GM18498 (cell line): ENCODE measurements around the gene ZSCAN10.

Experiments
- ATAC-seq: cut with Tn5 transposase; IDR thresholded peaks from one replicate; pipeline ENCODE4 v1.9.1; 2021; ENCODE audit warnings: mild to moderate bottlenecking, moderate library complexity; ENCODE audit not compliant: unreplicated experiment

Gene ZSCAN10

DNA sequence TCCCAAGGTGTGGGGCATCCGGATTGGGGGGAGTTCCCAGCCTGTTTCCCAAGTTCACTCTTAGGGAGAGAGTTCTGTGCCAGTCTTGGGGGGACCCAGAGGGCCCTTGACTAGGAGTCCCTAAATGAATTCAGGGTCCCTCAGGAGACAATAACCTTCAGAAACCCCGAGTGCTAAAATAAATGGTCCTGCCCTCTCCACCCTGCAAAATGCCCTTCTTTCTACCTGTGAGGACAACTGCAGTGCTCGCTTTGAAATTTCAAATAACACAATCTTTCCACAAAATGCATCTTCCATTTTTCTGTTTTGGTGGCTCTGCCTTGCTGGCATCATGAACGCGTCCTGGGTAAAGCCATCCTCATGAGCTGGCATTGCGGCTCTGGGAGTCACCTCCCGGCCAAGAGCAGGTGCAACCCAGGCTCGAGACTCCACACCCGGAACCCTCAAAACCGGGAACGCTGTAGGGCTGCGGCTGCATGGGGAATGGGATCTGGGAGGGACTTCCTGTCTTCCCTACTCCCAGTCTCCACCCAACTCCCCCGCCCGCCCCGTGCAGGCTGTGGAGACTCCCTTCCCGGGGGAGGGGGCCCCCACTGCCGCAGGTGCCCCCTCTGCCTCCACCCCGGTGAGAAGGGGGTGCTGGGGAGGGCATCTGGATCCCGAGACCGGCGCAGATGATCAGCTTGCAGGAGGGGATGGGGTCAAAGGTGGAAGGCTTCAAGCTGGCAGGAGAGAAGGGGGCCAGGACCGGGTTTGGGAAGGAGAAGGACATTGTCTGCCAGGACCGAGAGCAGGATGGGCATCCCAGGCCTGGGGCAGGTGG, 13.2 kb upstream of the ZSCAN10 start, which contains the start of gene ZNF205:
TSS of gene ZNF205 (plus strand) at position 529 of the 823 bp plus-strand sequence. CDS start 845 bp downstream, outside the sequence.
- ATAC-seq: no peak

DNA sequence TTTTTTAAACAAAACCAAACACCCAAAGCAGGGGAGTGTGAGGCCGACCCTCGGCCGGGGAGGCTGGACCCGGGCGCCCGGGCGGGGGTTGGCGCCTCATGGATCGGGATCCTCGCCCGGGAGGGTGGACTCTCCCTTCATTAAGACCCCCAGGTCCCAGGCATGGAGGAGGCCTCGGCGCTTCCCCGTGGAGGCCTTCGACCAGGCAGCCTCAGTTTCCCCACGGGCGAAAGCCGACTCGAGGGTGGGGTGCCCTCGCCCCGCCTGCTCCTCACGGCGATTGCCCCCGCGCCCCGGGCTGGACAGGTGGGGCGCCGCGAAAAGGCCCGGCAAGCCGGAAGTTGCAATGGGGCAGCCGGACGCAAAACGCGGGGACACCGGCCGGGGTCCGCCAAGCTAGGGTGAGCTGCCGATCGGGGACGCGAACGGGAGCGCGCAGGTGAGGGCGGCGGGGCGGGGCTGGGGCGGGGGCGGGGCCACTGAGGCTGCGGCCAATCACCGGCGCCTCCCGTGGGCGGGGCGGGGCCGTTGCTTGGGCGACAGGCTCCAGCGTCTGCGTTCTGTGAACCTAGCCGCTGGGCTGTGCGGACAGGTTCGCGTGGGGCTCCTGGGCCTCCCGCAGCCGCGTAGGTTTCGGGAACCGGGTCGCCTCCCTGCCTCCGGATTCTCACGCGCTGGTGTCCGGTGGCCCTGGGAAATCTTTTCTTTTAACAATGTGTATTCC, 7.3 kb upstream of the ZSCAN10 start:
- peak; percentile 88 for ATAC-seq

DNA sequence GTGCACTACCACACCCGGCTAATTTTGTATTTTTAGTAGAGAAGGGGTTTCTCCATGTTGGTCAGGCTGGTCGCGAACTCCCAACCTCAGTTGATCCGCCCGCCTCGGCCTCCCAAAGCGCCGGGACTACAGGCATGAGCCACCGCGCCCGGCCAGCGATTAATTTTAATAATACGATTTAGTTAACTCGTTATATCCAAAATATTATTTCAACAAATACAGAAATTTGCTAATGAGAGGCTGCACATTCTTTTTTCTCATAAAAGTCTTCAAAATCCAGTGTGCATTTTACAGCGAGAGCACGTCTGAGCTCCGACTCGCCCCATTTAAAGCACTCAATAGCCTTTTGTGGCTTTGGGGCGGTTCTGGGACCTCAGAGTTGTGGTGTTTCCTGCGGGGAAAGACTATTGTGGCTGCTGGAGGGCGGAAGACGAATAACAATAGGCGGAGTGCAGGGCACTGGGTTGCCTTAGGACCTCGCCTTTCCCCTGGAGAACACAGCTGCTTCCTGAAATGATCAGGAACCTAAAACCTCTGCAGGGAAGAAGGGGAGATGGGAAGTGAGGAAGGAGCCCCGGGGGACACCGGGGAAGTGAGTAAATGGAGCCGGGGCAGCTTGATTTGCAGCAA, 2.9 kb upstream of the ZSCAN10 start:
- ATAC-seq: no peak

DNA sequence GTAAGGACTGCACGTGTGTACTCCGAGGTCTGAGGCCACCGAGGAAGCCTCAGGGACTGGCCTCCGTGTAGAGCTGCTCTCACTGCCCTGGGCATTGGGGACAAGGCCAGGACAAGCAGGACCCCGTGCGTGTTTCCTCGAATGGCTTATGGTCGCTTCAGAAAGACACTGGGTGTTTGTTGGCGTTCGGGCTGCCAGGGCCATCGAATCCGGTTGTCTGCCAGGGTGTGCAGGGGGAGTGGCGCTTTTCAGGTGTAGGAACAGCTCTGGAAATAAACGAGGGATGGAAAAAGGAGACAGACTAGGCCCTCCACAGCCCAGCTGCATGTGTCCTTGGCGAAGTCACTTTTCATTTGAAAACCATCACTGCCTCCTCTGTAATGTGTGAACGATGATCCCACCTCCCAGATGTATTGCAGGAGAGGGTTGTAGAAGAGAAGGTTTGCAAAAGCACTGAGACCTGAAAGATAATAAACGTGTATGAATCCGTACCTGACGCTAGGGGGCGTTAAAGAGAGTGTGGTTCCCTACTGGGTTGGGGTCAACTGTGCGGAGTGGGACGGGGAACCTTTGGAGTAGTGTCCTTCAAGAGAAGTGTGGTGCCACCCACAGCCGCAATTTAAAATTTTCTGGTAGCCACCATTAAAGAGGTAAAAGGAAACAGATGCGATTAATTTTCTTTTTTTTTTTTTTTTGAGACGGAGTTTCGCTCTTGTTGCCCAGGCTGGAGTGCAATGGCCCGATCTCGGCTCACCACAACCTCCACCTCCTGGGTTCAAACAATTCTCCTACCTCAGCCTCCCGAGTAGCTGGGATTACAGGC, 2.1 kb upstream of the ZSCAN10 start:
- ATAC-seq: no peak

DNA sequence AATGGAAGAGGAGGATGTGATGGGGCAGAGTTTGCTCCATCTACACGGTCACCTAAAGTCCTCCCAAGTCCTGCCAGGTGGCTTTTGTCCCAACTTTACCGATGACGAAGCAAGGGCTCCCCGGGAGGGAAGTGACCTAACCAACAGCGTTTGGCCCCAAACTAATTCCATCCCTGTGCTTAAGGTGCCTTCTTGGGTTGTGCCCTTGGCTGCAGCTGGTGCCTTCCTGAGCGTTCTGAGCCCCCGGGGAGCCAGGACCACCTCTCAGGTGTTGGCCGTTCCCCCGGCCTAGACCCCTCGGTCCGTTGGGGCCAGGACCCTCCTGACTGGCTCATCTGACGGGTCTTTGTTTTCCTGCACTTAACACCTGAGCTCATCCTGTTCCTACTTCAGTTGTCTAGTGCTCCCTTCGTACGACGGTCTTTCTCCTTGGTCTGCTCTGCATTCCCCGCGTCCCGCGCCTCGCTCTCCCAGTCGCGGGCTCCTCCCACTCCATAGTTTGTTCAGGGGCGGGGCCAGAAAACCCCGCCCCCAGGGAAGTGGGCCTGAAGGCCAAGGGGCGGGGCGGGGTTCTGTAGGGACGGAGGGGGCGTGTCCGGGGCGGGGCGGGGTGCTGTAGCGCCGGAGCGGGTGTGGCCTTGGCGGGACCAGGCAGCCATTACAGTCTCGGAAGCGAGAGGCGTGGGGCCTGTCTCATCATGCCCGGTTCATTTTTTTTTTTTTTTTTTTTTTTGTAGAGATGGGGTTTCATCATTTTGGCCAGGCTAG, 822 bp upstream of the ZSCAN10 start:
- ATAC-seq: peak; percentile 64

DNA sequence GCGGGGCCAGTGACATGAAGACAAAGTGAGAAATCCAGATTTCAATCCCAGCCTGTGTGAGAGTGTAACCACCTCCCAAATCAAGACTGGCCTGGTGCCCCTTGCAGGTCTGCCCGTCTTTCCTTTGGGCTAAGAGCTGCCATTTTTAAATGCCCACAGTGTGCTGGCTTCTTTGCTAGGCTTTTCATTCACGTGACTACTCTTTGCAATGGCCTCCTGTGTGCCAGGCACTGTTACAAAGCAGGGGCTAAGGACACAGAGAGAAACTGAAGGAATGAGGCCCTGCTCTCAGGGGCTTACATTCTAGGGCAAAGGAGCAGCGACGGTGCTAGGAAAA, 269 bp upstream of the ZSCAN10 start:
- ATAC-seq: no peak

DNA sequence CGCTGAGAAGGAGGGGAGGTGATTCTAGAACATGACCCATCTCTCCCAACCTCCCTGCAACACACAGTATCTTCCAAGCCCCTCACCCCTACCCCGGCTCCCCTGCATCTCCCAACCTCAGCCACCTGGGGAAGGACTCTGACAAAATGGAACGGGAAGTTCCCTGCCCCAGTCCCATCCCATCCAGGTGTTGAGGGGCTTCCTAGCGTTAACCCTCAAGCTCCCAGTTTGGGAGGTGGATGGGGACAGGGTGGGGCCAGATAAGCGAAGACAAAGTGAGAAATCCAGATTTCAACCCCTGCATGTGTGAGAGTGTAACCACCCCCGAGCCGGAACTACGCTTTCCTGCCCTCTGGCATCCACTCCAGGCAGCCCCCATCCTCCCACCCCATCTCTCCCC, 1.8 kb downstream of the ZSCAN10 start:
- ATAC-seq: no peak

DNA sequence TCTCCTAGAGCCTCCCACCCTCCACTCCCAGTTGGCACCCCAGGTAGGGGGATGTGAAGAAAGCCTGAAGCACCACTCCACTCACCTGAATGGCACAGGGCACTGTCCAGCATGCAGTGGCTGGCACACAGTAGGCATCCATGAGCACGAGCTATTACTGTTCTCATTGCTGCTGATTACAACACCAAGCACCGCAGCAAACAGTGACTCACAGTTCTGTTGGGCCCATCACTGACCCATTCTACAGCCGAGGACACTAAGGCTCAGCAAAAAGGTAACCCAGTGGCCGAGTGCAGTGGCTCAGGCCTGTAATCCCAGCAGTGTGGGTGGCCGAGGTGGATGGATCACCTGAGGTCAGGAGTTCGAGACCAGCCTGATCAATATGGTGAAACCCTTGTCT, 2.7 kb downstream of the ZSCAN10 start:
- ATAC-seq: no peak

DNA sequence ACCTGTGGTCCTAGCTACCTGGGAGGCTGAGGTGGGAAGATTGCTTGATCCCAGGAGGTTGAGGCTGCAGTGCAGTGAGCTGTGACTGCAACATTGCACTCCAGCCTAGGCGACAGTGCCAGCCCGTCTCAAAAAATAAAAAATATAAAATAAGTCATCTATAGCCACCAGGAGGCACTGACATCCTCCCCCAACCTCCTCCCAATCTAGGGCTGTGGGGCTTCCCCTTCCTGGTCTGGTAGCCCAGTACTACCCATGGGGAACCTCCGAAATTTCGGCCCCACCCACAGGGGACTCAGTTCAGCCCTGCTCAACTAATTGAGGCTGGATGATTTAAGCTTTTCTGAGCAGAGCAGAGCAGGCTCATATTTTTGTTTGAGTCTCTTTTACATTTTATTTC, 3.2 kb downstream of the ZSCAN10 start:
- ATAC-seq: peak; percentile 55

DNA sequence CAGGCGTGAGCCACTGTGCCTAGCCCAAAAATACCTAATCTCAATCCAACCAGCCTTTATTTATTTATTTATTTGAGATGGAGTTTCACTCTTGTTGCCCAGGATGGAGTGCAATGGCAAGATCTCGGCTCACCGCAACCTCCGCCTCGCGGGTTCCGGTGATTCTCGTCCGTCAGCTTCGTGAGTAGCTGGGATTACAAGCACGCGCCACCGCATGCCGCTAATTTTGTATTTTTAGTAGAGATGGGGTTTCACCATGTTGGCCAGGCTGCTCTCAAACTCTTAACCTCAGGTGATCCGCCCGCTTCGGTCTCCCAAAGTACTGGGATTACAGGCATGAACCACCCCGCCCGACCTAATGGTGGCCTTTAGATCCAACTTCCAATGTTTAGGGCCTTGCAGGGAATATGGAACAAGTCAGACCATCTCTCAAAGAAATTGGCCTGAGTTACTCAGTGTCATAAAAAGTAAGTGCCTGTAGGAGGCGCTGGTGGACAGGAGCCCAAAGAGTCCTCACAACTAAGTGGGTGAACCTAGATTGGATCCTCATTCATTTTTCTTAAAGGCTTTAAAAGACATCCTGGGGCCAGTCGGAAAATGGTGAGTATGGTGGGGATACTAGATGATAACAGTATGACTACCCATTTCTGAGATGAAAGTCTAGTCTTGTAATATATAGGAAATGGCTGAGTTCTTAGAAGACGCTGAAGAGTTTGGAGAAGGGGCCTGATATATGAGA, 4.6 kb downstream of the ZSCAN10 start:
- ATAC-seq: no peak

DNA sequence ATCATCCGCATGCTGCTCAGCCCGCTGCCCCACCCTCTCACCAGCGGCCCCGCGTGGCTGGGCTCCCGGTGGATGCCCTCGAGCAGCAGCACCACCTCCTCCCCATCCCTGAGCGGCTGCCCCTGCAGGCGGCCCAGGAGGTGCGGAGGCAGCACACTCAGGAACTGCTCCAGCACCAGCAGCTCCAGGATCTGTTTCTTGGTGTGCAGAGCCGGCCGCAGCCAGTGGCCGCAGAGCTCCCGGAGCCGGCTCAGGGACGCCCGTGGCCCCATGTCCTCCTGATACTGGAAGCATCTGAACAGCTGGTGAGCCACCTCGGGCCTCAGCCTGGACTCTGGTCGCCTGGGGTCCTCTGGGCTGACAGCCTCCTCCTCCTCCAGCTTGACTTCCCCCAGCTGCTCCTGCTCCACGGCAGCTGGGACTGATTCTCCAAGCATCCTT, 6.6 kb downstream of the ZSCAN10 start:
- no peak for ATAC-seq

DNA sequence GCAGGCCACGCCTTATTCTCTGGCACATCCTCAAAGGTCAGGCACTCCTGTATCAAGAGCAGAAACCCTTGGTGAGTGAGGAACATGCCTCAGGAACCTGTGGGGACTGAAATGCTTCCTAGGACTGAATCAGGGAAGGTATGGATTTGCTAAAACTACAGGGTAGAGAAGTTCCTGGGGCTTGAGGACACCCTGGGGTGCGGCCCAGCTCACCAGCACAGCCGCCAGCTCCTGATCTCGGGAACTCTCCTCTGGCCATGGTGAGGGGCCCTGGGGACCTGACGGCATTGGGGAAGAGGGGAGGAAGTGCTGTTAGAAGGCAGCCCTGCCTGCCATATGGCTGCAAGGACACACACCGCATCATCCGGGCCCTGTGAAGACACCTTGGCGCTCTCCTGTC, 7.5 kb downstream of the ZSCAN10 start:
- no peak for ATAC-seq

DNA sequence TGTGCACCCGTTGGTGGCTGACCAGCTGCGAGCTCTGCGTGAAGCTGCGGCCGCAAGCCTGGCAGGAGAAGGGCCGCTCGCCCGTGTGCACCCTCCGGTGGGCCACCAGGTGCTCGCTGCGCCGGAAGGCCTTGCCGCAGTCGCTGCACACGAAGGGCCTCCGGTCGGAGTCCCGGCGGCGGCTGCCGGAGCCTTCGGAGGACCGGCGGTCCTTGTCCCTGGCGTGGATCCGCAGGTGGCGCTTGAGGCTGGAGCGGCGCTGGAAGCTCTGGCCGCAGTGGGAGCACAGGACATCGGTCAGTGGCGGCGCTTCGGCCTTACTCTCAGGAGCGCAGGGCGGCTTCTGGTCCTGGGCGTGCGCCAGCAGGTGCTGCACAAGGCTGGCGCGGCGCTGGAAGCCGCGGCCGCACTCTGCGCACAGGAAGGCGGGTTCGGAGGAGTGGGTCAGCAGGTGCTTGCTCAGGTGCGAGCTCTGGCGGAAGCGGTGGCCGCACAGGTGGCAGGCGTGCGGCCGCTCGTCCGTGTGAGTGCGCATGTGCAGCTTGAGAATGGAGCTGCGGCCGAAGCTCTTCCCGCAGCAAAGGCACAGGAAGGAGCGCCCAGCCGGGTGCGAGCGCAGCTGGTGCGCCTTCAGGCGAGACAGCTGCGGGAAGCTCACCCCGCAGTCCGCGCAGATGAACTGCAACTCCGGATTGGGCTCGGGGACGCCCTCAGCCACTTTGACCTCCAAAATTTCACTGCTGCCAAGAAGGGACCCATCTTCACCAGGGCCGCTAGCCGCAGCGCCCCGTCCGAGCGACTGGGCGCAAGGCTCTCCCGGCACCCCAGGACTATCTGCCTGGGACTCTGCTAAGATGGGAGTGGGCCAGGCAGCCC, 9.1 kb downstream of the ZSCAN10 start:
- no peak for ATAC-seq

DNA sequence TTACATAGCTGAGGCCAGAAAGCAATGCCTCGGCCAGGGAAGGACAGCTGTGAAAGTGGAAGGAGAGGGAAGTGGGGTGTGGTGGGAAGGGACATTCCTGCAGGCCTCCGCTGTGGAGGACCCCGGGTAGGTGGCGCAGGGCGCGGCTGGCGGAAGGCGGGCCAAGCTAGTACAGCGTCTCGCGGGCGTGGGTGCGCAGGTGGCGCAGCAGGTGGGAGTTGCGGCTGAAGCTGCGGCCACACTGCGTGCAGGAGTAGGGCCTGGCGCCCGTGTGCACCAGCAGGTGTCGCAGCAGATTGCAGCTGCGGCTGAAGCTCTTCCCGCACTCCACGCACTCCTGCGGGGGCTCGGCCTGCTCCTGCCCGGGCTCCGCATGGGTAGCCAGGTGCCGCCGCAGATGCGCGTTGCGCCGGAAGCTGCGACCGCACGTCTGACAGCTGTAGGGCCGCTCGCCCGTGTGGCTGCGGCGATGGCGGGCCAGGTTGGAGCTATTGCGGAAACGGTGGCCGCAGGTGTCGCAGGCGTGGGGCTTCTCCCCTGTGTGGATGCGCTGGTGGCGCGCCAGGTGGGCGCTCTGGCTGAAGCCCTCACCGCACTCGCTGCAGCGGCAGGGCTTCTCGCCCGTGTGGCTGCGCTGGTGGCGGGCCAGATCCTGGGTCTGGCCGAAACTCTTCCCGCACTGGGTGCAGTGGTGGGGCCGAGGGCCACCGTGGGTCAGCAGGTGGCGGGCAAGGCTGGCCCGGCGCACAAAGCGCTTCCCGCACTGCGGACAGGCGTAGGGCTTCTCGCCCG, 10.0 kb downstream of the ZSCAN10 start:
- no peak for ATAC-seq

DNA sequence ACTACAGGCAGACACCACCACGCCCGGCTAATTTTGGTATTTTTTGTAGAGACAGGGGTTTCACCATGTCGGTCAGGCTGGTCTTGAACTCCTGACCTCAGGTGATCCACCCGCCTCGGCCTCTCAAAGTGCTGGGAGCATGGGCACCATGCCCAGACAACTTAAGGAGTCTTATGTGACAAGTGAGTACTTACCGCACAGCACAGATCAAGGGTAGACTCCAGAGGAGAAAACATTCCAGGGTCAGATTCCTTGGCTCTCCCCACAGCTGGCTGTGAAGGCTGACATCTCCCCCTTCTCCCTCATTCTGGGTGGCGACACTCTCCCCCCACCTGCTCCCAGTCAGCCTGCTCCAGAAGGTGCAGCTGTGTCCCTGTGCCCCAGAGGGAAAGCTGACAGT, 10.6 kb downstream of the ZSCAN10 start:
- ATAC-seq: no peak

DNA sequence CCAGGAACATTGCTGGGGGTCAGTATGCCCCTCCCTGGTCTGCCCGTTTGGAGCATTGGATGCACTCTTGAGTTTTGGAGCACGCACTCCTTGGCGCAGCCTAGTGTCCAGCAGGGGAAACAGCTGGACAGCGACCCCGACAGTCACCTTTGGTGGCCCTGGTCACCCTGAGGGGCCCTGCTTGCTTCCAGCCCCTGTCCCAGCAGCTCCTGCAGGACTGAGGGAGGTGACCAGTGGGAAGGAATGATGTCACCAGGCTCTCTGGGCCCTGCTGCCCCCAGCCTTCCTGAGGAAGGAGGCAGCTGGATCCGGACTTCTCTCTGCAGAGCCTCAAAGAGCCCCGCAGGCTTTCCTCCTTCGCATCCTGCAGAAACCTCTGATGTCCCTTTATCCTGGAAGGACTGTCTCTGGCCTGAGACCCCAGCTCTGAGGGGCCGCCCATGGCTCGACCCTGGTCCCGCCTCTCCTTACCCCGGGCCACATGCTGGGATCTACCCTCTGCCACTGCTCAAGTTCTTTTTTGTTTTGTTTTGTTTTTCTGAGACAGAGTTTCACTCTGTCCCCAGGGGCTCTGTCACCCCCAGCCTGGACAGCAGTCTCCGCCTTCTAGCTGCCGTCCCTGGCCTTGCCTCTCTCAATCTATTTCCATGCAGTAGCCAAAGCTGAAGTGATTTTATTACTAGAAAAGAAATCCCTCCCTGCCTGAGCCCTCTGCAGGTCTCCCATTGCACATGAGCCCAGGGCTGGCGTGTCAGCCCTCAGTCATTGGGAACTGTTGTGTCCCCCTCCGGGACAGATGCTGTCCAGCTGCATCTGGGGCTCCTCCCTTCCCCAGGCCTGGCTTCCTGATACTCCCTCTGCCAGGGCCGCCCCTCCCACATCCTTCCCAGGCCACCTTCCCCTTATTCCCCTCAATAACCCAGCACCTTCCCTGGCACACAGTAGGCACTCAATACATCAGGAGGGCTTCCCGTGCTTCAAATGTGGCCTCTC, 11.6 kb downstream of the ZSCAN10 start:
- ATAC-seq: no peak
